GM20000 (cell line): ENCODE measurements around the gene SORBS1.

Experiments used
- DNase-seq: peaks from one replicate; pipeline ENCODE4 v3.0.0; 2012; ENCODE audit warnings: low spot score
- TF ChIP-seq, protein P1 (sequence below): IDR thresholded peaks from 2 replicates; pipeline ENCODE4 v1.5.1; 2012; ENCODE audit warnings: mild to moderate bottlenecking, control low read depth; ENCODE audit errors: extremely low read depth, missing control alignments

The SORBS1 gene

DNA sequence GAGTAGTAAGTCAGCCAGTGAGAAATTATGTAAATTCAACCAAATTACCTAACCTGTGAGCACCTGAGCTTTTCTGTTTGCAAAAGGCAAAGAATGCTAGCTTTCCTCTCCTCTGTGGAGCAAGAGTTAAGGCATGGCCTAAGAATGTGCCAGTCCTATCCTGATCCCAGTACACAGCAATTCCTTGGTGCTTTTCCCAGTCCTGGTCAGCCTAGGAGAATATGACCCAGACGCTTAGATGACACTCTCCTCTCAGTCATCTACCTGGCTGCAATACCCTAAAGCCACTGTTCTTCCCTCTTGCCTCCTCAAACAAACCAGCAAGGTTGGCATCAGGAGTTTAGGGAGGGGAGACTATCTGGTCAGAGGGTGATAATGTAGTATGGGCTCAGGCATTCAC lies 274.5 kb downstream of the SORBS1 start:
- DNase-seq = no peak
- TF ChIP-seq, protein P1, sequence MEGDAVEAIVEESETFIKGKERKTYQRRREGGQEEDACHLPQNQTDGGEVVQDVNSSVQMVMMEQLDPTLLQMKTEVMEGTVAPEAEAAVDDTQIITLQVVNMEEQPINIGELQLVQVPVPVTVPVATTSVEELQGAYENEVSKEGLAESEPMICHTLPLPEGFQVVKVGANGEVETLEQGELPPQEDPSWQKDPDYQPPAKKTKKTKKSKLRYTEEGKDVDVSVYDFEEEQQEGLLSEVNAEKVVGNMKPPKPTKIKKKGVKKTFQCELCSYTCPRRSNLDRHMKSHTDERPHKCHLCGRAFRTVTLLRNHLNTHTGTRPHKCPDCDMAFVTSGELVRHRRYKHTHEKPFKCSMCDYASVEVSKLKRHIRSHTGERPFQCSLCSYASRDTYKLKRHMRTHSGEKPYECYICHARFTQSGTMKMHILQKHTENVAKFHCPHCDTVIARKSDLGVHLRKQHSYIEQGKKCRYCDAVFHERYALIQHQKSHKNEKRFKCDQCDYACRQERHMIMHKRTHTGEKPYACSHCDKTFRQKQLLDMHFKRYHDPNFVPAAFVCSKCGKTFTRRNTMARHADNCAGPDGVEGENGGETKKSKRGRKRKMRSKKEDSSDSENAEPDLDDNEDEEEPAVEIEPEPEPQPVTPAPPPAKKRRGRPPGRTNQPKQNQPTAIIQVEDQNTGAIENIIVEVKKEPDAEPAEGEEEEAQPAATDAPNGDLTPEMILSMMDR = no peak

DNA sequence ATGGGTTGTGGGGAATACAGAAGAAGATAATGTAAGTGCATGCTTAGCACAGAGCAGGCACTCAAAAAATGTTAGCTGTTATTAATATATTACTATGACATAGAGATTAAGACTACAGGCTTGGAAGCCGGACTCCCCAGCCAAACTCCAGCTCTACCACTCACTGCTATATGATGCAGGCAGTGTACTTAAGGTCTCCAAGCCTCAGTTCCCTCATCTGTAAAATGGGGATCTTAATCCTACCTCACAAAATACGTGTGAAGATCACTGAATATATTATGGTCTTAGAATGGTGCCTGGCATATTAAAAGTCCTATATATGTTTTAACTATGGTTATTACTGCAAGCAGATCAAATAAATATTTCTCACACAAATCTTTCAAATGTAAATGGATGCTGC lies 275.6 kb downstream of the SORBS1 start:
- no peak for DNase-seq
- TF ChIP-seq, protein P1 = no peak

DNA sequence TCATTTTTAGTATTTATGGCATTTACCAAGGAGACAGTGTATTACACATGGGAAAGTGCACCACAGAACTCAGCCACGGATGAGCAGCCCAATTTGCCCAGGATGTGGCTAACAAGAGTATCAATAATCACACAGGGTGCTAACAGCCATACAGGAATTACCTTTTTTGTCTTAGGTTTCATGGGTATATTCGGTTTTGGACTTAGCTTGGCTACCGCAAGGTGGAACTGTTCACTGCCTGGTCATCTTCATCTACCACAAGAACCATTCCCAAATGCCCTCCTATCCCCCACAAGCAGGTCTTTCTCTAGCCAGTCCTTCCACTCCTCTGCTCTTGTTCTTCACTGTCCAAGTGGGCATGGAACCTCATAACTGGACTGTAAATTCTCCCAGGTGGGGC lies 276.4 kb downstream of the SORBS1 start:
- TF ChIP-seq, protein P1 = no peak
- DNase-seq = no peak

DNA sequence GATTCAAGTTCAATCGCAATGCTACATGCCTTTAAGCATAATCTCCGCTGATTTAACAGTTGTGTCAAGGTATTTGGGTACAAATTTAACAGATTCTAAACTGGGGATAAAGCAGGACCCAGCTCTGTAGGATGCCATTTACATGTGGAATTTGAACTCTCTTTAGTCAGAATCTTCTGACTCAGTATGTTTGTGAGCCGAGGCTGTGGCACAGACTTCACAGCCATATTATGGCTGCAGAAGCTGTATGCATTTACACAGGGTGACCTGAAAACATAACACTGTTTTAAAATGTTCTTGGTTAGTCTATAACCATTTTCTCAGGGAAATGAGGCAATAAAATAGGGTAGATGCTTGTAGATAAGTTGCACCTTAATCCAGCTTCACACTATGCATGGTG lies 279.1 kb downstream of the SORBS1 start:
- no peak for DNase-seq
- TF ChIP-seq, protein P1 = no peak

DNA sequence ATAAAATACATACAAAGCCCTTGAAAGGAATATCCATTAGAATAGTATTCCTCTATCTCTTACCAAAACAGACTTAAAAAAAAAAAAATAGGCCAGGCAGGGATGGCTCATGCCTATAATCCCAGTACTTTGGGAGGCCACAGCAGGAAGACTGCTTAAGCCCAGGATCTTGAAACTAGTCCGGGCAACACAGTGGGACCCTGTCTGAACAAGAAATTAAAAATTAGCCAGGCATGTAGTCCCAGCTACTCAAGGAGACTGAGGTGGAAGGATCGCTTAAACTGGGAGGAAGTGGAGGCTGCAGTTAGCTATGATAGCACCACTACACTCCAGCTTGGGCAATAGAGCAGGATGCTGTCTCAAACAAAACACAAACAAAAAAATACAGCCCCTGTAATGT lies 280.0 kb downstream of the SORBS1 start:
- no peak for DNase-seq
- TF ChIP-seq, protein P1 = no peak

DNA sequence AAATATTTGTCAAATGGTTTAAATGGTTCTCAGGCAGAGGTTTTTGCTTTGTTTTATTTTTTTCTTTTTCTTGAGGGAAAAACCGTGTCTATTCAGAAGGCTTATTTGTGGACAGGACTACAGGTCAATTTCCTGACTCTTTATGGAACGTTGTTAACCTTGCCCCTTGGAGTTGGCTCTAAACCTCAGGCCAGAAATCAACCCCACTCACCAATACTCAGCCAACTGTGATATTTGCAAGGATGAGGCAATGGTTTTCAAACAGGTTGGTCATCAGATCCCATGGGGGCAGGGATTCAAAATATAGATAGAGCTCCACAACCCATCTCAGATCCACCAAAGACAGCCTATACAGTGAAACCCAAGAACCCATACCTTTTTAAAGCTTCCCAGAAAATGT lies 280.5 kb downstream of the SORBS1 start:
- TF ChIP-seq, protein P1 = no peak
- DNase-seq = no peak

DNA sequence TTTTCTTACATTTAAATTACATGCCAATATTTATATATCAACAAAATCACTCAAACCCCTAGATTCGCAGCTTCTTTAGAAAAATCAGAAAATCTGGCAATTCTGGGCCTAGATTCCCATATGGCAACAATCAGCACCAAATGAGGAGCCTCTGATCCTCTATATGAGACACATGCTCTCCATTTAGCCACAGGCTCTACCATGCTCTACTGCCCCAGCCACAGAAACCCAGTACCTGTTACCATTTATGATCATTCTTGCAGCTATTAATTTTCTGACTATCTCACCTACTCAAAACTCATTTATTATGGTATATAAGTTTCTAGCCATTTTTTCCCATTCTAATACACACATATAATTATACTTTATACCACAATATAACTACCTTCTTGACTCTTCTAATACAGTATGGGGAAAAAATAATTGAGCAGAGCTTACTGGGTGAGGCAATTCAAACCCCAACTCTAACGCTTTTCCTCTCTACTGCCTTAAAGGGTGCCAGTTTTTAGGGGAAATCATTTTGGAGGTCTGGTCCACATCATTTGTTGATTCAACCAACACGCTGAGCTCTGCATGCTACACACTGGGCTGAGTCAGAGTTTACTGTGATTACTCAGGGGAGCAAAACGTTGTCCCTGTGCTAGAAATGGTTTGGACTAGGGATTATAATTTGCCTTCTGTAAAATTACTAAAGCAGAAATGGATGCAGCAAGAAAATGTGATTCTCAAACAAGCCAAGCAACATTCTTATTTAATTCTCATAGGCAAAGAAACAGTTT lies 281.9 kb downstream of the SORBS1 start:
- TF ChIP-seq, protein P1 = no peak
- no peak for DNase-seq
